ENCODE measurements around the gene PARVA. TPM values are rescaled to one million over a fixed set of nuclear protein-coding genes. Genes with fewer than 3 reads are reported as not detected.
"Not testable (repeated sequence)": the region's sequence is repeated elsewhere in the genome, so short reads cannot be mapped to it uniquely, and the experiment has no call there.

The PARVA gene
- total RNA-seq, 4 donors from 2014 or later = 64.2 to 85.0 (median 70.5) TPM

- 89 to 90% methylated on average over 15 of the region's 15 CpGs for WGBS, 2 donors
- no peaks in the 10 kb centered on the region for H3K27me3 ChIP-seq
- TF ChIP-seq, protein P1, sequence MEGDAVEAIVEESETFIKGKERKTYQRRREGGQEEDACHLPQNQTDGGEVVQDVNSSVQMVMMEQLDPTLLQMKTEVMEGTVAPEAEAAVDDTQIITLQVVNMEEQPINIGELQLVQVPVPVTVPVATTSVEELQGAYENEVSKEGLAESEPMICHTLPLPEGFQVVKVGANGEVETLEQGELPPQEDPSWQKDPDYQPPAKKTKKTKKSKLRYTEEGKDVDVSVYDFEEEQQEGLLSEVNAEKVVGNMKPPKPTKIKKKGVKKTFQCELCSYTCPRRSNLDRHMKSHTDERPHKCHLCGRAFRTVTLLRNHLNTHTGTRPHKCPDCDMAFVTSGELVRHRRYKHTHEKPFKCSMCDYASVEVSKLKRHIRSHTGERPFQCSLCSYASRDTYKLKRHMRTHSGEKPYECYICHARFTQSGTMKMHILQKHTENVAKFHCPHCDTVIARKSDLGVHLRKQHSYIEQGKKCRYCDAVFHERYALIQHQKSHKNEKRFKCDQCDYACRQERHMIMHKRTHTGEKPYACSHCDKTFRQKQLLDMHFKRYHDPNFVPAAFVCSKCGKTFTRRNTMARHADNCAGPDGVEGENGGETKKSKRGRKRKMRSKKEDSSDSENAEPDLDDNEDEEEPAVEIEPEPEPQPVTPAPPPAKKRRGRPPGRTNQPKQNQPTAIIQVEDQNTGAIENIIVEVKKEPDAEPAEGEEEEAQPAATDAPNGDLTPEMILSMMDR (IDR thresholded peaks at IDR 0.05) = no peak
- TF ChIP-seq EP300 (IDR thresholded peaks at IDR 0.05) = no peak
- no peak for TF ChIP-seq POLR2A (IDR thresholded peaks at IDR 0.05)
- DNase-seq (ENCODE audit: low spot score in 2 of 2) = no peak
- no peak overlapping the region for H3K4me3 ChIP-seq
- peaks cover 0 to 70% (median 0%) of the 10 kb centered on the region in 3 donors for H3K36me3 ChIP-seq
- no peak overlapping the region for H3K27ac ChIP-seq
- no peaks in the 10 kb centered on the region for H3K4me1 ChIP-seq
- no peaks in the 10 kb centered on the region for H3K9me3 ChIP-seq
Observed at GRCh38 chr11:12518606-12519385, 141.4 kb downstream of the PARVA start.

DNA sequence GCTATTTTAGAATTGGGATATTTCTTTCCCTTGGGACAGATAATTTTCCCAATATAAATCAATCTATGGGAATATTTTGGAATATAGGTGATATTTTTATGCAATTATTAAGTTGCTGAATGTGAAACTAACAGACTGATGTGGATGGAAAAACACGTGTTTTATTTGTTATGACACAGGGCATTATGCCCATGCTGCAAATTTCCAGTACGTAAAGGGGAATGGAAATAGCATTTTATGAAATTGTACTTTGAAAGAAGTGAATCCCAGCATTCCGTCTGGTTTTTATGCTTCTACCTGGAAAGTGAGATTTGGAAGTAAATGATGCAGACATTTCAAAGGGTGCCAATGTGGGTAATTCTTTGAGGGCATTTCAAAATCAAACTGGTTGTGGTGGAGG, 142.7 kb downstream of the PARVA start:
- H3K27ac ChIP-seq = no peak overlapping the region
- TF ChIP-seq, protein P1 (IDR thresholded peaks at IDR 0.05) = no peak
- TF ChIP-seq EP300 (IDR thresholded peaks at IDR 0.05) = no peak
- no peak for TF ChIP-seq POLR2A (IDR thresholded peaks at IDR 0.05)
- no peaks in the 10 kb centered on the region for H3K9me3 ChIP-seq
- no peaks in the 10 kb centered on the region for H3K27me3 ChIP-seq
- H3K4me3 ChIP-seq = no peak overlapping the region
- H3K4me1 ChIP-seq = peaks cover 0 to 9% (median 0%) of the 10 kb centered on the region in 4 donors
- WGBS, 2 donors = 82 to 88% methylated on average over 3 of the region's 3 CpGs
- DNase-seq (ENCODE audit: low spot score in 2 of 2) = no peak
- peaks cover 0 to 64% (median 0%) of the 10 kb centered on the region in 3 donors for H3K36me3 ChIP-seq

DNA sequence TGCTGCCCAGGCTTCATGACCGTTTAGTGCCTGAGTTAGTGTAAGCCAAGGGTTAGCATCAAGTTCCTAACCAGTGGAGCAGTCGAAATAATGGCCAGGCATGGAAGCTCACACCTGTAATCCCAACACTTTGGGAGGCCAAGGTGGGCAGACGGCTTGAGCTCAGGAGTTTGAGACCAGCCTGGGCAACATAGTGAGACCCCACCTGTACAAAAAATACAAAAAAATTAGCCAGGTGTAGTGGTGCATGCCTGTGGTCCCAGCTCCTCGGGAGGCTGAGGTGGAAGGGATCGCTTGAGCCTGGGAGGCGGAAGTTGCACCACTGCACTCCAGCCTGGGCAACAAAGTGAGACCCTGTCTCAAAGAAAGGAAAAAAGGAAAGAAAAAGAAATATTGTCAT, 143.2 kb downstream of the PARVA start:
- not testable (repeated sequence) for H3K27ac ChIP-seq; DNase-seq (ENCODE audit: low spot score in 2 of 2); H3K27me3 ChIP-seq; H3K4me3 ChIP-seq; H3K9me3 ChIP-seq
- WGBS, 2 donors = 92 to 95% methylated on average over 6 of the region's 6 CpGs
- Histone ChIP-seq H3K36me3 (peaks cover 0 to 63% (median 0%) of the 10 kb centered on the region in 3 donors), H3K4me1 (peaks cover 0 to 12% (median 0%) of the 10 kb centered on the region in 4 donors)

DNA sequence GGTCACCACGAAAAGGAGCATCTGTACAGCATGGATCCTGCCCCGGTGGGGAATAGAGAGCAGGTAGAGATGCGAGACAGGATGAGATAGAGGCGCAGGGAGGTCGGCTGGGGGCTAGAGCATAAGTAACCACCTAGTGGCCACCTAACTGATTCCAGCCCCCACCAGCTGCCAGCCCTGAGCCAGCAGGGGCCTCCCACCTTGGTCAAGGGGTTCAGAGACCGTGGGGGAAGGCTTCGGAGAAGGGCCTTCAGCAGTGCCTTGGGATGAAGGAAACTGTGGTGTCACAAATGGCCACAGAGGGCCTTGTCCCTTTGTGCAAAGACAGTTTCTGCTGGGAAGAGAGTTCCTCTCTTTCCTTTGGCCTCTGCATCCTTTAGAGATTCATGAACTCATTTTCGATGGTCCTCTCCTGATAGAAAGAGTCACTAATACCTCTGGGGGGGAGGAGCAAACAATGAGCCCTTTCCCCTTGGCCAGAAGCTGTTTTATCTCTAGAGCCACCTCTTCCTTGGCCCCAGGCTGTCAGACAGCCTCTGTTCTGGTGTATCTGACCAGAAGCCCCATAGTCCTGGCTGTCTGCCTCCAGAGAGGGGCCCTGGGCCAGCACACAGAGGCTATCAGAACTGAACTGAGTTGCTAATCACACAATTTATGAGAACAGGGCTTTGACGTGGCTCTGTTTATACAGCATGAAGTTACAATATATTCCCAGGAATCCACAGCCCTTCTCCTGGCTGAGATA, 146.0 kb downstream of the PARVA start:
- DNase-seq (ENCODE audit: low spot score in 2 of 2) = no peak
- no peak overlapping the region for H3K4me3 ChIP-seq
- H3K27me3 ChIP-seq = no peaks in the 10 kb centered on the region
- no peak for TF ChIP-seq EP300 (IDR thresholded peaks at IDR 0.05)
- TF ChIP-seq, protein P1 (IDR thresholded peaks at IDR 0.05) = no peak
- peaks cover 0 to 49% (median 0%) of the 10 kb centered on the region in 3 donors for H3K36me3 ChIP-seq
- H3K4me1 ChIP-seq = peaks cover 0 to 29% (median 1%) of the 10 kb centered on the region in 4 donors
- peak overlapping the region in 1 of 4 donors; percentile 11 for H3K27ac ChIP-seq
- 86 to 93% methylated on average over 8 to 9 of the region's 9 CpGs for WGBS, 2 donors
- no peaks in the 10 kb centered on the region for H3K9me3 ChIP-seq

DNA sequence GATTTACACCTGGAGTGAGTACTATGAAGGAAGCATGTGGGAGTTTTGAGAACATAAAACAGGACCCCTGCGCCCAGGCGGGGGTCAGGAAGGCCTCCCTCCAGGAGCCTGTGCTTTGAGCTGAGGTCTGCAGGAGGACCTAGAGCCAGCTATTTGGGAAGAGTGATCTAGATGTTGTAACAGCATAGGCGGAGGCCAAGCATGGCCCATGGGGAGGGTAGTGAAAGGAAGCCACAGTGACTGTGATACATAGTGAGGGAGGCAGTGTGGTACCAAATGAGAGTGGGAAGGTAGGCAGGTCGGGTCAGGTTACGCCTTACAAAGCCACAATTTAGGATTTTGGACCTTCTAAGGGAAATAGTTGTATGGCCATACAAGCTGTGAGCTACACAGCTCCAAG, 147.5 kb downstream of the PARVA start:
- Histone ChIP-seq H3K4me1 (peaks cover 0 to 44% (median 8%) of the 10 kb centered on the region in 4 donors), H3K9me3 (no peaks in the 10 kb centered on the region), H3K36me3 (peaks cover 0 to 36% (median 0%) of the 10 kb centered on the region in 3 donors), H3K4me3 (no peak overlapping the region), H3K27me3 (no peaks in the 10 kb centered on the region), H3K27ac (peak overlapping the region in 2 of 4 donors; percentile 23 to 42)
- no peak for TF ChIP-seq POLR2A (IDR thresholded peaks at IDR 0.05)
- TF ChIP-seq EP300 (IDR thresholded peaks at IDR 0.05) = peak in 1 of 2 donors; percentile 52
- TF ChIP-seq, protein P1 (IDR thresholded peaks at IDR 0.05) = no peak
- WGBS, 2 donors = 87 to 96% methylated on average over 5 of the region's 5 CpGs
- peak; percentile 49 to 71 for DNase-seq (ENCODE audit: low spot score in 2 of 2)
